ENCODE measurements around the gene SLC39A8.

SLC39A8 gene

GRCh38 chr4:102315532-102315931, 29.8 kb downstream of the SLC39A8 start:
- TF ChIP-seq USF1 (IDR thresholded peaks at IDR 0.05) = no peak
- no peak for TF ChIP-seq TCF12 (IDR thresholded peaks at IDR 0.05; ENCODE audit: low read depth)
- no peak for TF ChIP-seq TAF1 (IDR thresholded peaks at IDR 0.05; ENCODE audit: low read depth)
- TF ChIP-seq YY1 (IDR thresholded peaks at IDR 0.05; ENCODE audit: low read depth) = no peak
- no peak for TF ChIP-seq TEAD4 (IDR thresholded peaks at IDR 0.05)
- TF ChIP-seq RAD21 (IDR thresholded peaks at IDR 0.05; ENCODE audit: low read depth) = no peak
- TF ChIP-seq EGR1 (IDR thresholded peaks at IDR 0.05) = no peak
- no peak for TF ChIP-seq REST (IDR thresholded peaks at IDR 0.05; ENCODE audit: low read depth)

- TF ChIP-seq TEAD4 (IDR thresholded peaks at IDR 0.05) (no peak), ZBTB7A (IDR thresholded peaks at IDR 0.05; ENCODE audit: low read depth) (no peak), EP300 (IDR thresholded peaks at IDR 0.05; ENCODE audit: borderline replicate concordance) (no peak), EGR1 (IDR thresholded peaks at IDR 0.05) (no peak), USF1 (IDR thresholded peaks at IDR 0.05) (no peak)
Measured at GRCh38 chr4:102312417-102312816, 32.9 kb downstream of the SLC39A8 start.

GRCh38 chr4:102311912-102312311, 33.4 kb downstream of the SLC39A8 start:
- TF ChIP-seq FOXM1 (IDR thresholded peaks at IDR 0.05; ENCODE audit: borderline replicate concordance, low read depth) = 0 out of 2 replicates have a peak, but pooled peaks have one; percentile 18
- TF ChIP-seq CEBPB (IDR thresholded peaks at IDR 0.05) = no peak
- TF ChIP-seq TEAD4 (IDR thresholded peaks at IDR 0.05) = peak; percentile 47
- peak; percentile 52; the same call in 1 of the 2 replicates for TF ChIP-seq NFIC (IDR thresholded peaks at IDR 0.05)
- no peak for TF ChIP-seq ZBTB7A (IDR thresholded peaks at IDR 0.05; ENCODE audit: low read depth)
- TF ChIP-seq EP300 (IDR thresholded peaks at IDR 0.05; ENCODE audit: borderline replicate concordance) = peak; percentile 45; the same call in 1 of the 2 replicates

- TF ChIP-seq REST (IDR thresholded peaks at IDR 0.05; ENCODE audit: low read depth) = no peak
- TF ChIP-seq MAX (IDR thresholded peaks at IDR 0.05) = no peak
- no peak for TF ChIP-seq RAD21 (IDR thresholded peaks at IDR 0.05; ENCODE audit: low read depth)
- TF ChIP-seq EGR1 (IDR thresholded peaks at IDR 0.05) = no peak
- TF ChIP-seq EP300 (IDR thresholded peaks at IDR 0.05; ENCODE audit: borderline replicate concordance) = no peak
- no peak for TF ChIP-seq ZBTB7A (IDR thresholded peaks at IDR 0.05; ENCODE audit: low read depth)
- no peak for TF ChIP-seq TAF1 (IDR thresholded peaks at IDR 0.05; ENCODE audit: low read depth)
- no peak for TF ChIP-seq TEAD4 (IDR thresholded peaks at IDR 0.05)
- TF ChIP-seq FOXM1 (IDR thresholded peaks at IDR 0.05; ENCODE audit: borderline replicate concordance, low read depth) = no peak
- no peak for TF ChIP-seq YY1 (IDR thresholded peaks at IDR 0.05; ENCODE audit: low read depth)
- no peak for TF ChIP-seq TCF12 (IDR thresholded peaks at IDR 0.05; ENCODE audit: low read depth)
- TF ChIP-seq CEBPB (IDR thresholded peaks at IDR 0.05) = no peak
- no peak for TF ChIP-seq USF1 (IDR thresholded peaks at IDR 0.05)
- TF ChIP-seq CREB1 (IDR thresholded peaks at IDR 0.05; ENCODE audit: low read depth) = no peak
- no peak for TF ChIP-seq NFIC (IDR thresholded peaks at IDR 0.05)
Measured at GRCh38 chr4:102311407-102311806, 33.9 kb downstream of the SLC39A8 start.

- TF ChIP-seq CEBPB (IDR thresholded peaks at IDR 0.05) (peak; percentile 49; the same call in 1 of the 2 replicates), YY1 (IDR thresholded peaks at IDR 0.05; ENCODE audit: low read depth) (no peak), EP300 (IDR thresholded peaks at IDR 0.05; ENCODE audit: borderline replicate concordance) (no peak)
Measured at GRCh38 chr4:102308032-102308799, 37.1 kb downstream of the SLC39A8 start.

- TF ChIP-seq TEAD4 (IDR thresholded peaks at IDR 0.05) (no peak), USF1 (IDR thresholded peaks at IDR 0.05) (no peak), MAX (IDR thresholded peaks at IDR 0.05) (no peak), ZBTB7A (IDR thresholded peaks at IDR 0.05; ENCODE audit: low read depth) (no peak), TAF1 (IDR thresholded peaks at IDR 0.05; ENCODE audit: low read depth) (no peak), FOXM1 (IDR thresholded peaks at IDR 0.05; ENCODE audit: borderline replicate concordance, low read depth) (no peak), EGR1 (IDR thresholded peaks at IDR 0.05) (no peak), EP300 (IDR thresholded peaks at IDR 0.05; ENCODE audit: borderline replicate concordance) (no peak), NFIC (IDR thresholded peaks at IDR 0.05) (no peak), CREB1 (IDR thresholded peaks at IDR 0.05; ENCODE audit: low read depth) (no peak), TCF12 (IDR thresholded peaks at IDR 0.05; ENCODE audit: low read depth) (no peak), RAD21 (IDR thresholded peaks at IDR 0.05; ENCODE audit: low read depth) (no peak), CEBPB (IDR thresholded peaks at IDR 0.05) (no peak), REST (IDR thresholded peaks at IDR 0.05; ENCODE audit: low read depth) (no peak), YY1 (IDR thresholded peaks at IDR 0.05; ENCODE audit: low read depth) (no peak)
Measured at GRCh38 chr4:102305666-102306065, 39.6 kb downstream of the SLC39A8 start.
